GM19455 (cell line): ENCODE data around the gene GALK2.

Source experiments
- ATAC-seq: cut with Tn5 transposase; IDR thresholded peaks from one replicate; pipeline ENCODE4 v1.9.1; 2021; ENCODE audit not compliant: unreplicated experiment

GALK2 gene

DNA sequence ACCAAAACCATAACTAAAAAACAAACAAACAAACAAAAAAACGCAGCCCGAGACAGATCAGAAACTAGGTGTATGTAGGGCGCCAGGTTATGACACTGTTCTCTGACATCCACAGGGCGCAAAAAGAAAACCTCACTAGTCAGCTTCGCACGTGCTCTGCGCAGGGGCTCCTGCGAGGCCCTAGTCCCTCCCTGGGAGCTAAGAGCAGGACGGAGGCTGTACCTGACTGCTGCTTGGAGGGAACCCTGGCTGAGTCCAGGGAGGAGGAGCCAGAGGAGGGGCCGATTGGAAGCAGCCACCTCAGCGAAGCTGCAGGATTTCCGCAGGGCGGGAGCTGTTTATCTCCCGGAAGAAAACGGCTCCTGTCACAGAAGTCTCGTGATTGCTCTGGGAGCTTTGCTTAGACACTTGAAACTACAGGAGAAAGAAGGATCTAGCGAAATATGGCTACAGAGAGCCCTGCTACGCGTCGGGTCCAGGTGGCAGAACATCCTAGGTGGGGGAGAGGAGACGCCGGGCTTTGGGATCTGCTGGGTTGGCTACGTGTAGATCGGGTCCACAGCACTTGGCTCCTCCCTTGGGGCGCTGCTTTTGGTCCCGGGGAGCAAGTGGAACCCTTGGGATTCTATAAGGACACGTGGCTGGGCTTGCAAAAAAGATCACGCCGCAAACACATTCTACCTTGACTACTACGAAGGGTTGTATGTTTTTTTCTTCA is at the start of gene GALK2:
TSS of gene GALK2 (plus strand) at position 368 of the 718 bp plus-strand sequence. CDS start at position 444, 76 bp downstream.
- peak; percentile 96 for ATAC-seq

DNA sequence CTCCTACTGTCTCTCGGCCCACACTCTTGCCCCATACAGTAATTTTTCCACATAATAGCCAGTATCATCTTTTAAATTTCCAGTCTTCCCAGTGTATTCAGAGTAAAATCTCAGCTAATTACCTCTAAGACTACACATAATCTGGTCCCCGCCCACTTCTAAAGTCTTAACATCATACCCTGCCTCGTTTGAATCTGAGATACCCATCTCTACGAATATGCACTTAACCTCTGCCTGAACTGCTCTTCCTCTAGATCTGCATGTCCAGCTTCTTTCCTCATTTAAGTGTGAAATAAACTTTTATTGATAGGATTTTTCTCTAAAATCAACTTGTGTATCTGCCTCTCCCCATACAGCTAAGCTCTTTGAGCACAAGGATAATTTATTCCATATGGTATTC is 49.2 kb upstream of the GALK2 start:
- no peak for ATAC-seq

DNA sequence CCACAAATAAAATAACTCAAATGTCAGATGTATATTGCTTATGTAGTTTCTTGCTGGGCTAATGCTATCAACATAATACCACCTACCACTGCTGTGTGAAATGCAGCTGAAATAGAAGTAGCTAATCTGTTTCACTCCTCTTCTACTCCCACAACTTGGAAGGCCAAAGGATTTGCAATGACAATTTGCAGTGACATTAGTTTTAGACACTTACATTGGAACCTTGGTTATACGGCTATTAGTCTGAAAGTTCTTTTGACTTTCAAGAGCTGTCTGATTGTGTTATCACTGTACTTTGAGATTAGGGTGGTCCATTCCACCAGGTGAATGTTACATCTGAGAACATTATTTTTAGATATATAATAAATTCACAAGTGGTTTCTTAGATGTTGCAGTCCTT is 48.1 kb upstream of the GALK2 start:
- no peak for ATAC-seq

DNA sequence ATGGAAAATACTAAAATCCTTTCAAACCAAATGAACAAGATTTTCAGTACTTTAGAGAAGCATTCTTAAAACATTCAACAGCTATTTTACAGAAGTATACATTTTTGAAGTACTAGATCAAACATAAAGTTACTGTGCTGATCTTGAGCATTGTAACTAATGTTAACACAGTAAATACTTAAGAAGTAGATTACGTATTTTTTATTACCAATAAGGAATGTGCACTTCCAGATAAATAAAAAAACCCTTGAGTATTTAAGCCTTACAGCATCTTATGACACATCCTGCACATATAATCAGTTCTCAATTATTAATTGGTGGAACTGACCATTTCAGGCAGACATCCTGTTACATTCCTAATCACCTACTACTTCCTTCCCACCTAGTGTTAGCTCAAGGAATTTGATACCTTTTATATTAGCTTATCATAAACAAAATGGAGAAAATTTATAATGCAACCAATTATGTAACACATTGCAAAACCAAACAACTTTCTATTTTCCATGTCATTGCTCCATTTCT is 47.4 kb upstream of the GALK2 start:
- ATAC-seq = no peak

DNA sequence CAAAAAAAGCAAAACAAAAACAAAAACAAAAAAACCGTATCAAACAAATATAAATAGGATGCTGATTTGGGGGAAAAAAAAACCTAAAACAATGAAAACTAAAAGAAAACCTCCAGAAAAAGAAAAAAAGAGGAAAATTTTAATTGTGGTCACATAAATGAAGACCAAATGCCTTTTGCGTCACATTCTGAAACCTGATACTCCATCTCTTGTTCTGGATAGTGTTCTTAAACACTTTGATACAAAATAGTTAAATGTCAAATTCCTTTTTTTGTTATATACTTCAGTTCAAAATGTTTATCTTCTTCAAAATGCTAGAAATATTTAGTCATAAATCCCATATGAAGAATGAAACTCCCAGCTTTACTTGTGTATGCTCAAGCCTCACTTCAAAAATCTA is 45.7 kb upstream of the GALK2 start:
- ATAC-seq = no peak

DNA sequence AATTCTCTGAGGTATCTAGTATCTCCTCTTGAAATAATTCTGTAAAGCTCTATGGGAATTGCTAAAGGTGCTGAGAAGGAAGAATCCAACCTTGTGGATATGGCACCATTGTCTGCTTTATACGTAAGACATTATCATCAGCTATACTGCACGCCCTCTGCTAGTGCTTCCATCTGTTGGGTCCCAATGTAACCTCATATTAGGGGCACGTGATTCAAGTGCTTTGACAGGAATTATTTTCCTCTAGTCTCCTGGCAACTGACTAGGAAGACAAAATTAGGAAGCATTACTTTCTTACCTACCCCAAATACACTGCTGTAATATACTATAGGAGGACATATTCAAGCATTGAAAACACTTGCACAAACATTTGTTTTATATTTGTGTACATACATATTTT is 38.6 kb upstream of the GALK2 start:
- no peak for ATAC-seq

DNA sequence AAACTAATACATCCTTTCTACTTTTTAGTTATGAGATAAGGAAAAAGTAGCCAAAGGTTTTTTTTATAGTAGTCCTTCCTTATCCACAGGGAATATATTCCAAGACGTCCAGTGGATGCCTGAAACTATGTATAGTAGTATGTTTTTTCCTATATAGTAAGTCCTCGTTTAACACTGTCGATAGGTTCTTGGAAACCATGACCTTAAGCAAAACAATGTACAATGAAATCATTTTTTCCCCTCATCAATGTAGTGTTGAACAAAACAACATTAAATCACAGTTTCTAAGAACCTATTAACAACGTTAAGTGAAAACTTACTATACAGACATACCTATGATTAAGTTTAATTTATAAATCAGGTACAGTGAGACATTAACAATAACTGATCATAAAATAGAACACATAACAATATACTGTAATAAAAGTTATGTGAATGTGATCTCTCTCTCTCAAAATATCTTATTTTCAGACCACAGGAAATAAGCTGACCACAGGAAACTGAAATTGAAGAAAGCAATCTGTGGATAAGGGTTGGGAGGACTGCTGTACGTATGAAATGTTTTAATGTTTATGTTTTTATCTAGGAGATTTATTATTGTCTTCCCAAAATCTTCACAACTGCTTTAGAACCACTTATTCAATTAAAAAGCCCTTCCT is 35.2 kb upstream of the GALK2 start:
- ATAC-seq = no peak

DNA sequence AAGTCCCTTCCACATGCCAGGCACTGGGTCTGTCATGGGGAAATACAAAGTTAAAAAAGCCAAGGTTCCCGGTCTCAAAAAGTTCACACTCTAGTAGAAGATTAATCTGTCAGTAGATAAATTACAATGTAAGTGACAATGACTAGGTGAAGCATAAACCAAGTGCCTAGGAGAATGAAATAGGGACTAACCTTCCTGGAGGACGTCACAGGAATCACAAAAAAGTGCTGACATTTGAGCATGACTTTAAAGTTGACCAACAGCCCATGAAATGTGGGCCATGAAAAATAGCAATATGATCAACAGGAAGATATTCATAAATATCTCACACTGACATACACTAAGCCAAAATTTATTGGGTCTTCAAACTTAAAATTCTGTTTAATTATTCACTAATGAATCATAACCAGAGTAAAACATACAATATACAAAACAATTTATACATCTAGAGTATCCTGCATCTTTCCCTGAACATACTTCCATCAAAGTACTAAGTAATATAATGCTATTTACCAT is 34.6 kb upstream of the GALK2 start:
- ATAC-seq = no peak

DNA sequence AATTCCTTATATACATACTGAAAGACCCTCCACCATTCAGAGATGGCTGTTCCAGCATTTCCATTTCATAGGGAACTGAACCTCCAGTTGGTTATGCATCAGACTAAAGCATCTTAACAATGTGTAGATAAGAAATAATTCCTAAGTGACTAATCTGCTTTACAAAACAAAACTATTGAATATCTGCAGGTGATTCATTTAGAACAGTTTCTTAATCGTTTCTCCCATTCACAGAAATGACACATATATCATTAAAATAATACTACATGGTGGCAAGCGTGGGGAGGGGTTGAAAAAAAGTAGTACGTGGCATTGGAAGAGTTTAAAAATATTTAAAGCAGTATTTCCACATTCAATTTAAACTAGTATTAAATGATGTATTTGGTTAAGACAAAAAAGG is 34.1 kb upstream of the GALK2 start:
- no peak for ATAC-seq

DNA sequence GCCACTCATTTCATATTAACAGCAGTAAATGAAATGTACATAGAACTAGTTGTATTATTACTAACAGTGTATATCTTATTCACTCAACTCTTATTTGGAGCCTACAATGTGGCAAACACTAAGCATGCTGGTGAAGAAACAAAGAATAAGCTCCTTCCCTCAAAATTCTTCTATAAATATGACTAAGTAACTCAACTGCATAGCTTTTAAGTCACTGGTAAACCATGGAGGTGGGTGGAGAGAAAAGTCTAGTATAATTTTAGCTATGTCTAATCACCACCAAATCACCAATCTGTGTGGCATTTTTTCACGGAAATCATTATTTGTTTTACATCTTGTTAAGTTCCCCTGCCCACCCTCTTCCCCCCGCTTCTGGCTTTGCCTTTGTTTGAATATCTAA is 32.2 kb upstream of the GALK2 start:
- ATAC-seq = no peak

DNA sequence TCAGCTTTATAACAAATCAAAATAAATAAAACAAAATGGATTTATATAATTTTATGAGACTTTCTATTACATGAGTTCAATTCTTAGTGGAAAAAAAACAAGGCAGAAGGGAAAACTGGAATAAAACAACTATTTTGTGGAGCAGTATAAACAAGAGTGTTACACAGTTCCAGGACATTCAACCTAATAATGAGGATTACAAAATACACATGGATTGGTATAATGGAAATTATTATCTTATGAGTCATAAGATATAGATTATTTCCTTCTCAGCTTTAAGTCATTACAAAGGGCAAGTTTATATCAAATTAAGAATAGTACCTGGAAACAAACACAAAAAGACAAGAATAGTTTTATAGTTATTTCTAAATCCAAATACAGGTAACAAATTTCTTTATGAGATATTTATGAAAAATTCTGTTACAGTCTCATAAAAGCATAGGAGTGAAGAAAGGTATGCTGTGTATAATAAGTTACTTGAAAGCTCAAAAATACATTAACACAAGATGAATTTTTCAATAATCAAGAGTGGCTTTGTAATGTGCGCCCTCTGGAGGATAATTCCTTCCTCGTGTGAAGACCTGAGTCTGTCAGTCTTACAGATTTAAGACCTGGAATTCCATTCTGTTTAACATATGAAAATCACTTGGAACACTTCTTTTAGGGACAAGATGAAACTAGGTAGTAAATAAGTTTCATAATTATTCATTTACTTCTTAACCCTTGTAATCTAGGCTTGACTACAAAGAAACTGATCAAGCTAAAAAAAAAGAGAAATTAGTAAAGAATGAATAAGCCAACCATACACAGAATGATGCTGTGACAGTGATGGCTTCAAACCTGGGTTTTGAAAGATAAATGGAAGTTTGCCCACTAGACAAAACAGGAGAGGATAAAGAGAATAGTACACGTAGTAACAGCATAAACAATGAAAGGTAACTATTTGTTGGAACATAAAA is 24.1 kb upstream of the GALK2 start:
- ATAC-seq = no peak

DNA sequence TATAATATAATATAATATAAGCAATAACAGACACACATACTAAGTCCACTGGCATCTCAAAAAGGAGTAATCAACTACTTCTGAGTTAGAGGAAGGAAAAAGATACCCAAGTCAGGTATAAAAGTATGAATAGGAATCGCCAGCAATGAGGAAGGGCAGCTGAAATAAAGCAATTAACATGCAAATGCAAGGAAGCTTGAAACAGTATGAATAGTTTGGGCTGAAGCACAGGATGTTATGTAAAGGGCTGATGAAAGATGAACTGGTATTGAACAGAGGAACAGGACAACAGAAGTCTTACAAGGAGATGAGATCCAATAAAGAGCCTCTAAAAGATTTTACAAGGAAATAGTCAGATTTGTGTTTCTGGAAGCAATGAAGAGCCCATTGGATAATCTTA is 21.7 kb upstream of the GALK2 start:
- no peak for ATAC-seq

DNA sequence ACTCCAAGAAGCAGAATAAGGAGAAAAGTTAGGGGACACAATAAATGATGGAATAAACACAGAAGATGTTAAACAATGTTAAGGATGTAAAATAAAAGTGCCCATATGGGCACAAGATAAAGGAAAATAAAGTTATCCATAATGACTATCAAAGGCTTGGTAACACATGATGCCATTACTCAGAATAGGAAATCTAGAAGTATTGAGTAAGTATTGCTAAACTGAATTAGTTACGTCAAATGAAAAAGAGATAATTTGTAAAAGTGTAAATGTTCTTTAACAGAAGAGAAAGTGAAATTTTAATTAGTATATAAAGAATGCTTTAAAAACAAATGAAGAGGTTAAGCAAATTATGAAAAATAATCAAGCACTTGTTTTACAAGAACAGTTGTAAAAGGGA is 21.3 kb upstream of the GALK2 start:
- ATAC-seq = no peak

DNA sequence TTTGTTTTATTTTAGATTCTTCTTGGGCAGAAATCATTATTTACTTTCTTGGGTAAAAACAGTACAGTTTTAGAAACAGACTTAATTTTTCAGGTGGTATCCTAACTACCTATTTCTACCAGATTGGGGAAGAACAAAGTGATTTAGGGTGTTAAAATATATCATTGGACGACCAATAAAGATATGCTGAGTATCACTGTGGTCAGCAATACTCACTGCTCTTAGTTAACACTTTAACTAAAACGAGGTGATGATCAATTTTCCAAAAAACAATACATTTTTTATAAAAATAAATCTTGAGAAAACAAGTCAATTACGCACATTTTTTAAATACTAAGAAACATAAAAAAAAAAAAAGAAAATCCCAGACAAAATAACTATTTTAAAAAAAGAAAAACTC is 18.2 kb upstream of the GALK2 start:
- no peak for ATAC-seq

DNA sequence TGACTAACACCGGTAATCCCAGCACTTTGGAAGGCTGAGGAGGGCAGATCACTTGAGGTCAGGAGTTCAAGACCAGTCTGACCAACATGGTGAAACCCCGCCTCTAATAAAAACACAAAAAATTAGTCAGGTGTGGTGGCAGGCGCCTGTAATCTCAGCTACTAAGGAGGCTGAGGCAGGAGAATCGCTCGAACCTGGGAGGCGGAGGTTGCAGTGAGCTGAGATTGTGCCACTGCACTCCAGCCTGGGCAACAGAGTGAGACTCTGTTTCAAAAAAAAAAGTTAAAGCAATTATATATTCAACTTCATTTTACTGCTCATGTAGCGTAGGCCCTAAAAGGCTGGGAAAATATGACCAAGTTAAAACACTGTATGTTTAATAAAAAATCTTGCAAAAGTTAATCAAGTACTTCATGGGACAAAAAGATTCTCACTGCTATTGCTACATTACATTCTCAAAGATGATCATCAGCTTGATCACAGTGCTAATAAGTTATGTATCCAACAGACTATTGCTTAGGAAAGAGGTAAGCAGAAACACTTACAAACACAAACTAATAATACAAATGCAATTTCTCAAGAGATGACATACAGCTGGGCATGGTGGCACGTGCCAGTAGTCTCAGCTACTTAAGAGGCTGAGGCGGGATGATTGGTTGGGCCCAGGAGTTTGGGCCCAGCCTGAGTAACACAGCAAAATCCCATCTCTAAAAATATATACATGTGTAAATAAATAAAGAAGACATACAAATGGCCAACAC is 17.3 kb upstream of the GALK2 start:
- ATAC-seq = no peak

DNA sequence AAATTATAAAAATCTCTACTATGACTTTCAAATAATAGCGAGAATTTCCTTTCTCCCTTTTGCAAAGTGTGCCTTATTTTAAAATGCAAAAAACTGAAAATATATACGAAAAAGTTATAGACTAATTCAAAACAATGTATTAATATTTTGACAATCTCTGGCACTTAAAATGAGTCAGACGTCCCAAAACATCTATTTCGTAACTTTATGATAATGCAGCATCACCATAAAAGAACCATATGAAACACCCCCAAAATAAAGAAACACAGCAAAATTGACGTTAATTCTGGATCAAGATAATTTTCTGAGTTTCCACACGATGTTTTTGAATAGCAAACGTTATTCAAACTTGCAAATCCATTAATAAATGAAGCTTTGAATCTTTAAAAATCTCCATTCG is 15.7 kb upstream of the GALK2 start:
- ATAC-seq = no peak

DNA sequence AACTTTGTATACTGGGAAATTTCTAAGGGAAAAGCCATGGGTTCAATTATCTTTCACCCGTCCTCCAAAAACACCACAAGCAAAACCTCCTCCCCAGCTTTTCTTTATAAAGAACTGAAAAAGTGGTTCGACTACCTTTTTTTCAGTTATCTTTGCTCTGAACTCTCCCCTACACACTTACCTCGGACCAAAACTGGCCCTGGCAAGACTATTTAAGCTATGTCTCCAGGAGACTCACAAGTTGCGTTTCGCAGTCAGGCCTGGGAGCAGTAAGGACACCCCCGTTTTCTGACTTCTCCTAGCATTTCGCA is 15.3 kb upstream of the GALK2 start:
- ATAC-seq = no peak

DNA sequence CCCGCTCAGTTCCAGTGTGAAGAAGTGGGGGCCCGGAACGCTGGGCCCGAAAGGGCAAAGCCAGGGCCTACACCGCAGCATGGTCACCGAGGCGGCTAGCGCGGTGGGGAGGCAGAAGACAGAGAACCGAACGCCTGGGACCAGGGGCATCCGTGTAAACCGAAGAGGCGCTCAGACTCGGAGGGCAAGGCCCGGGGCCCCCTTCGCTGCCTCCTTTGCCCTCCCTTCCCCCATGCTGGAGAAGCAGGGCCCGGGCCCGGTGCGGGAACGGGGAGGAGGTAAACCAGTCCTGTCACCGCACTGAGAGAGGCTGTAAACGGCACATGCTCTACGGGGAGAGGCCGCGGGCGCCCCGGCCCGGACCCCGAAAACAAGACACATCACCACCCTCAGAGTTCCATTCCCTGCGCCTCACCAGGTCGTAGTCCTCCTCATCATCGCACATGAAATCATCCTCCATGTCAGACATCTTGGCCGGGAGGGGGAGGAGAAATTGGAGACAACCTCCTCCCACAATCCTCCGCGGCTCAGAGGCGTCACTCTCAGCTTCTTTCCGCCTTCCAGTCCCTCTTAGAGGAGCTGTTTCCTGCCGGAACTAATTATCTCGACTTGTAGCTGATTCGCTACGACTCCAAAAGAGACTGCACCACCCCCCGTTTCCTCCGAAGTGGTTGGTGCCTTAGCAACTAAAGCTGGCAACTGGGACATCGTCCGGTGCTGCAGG is 14.8 kb upstream of the GALK2 start, which contains the start of gene COPS2:
TSS of gene COPS2 (minus strand) at position 490 of the 724 bp plus-strand sequence. CDS start at position 469, 21 bp downstream.
- ATAC-seq = peak; percentile 88

DNA sequence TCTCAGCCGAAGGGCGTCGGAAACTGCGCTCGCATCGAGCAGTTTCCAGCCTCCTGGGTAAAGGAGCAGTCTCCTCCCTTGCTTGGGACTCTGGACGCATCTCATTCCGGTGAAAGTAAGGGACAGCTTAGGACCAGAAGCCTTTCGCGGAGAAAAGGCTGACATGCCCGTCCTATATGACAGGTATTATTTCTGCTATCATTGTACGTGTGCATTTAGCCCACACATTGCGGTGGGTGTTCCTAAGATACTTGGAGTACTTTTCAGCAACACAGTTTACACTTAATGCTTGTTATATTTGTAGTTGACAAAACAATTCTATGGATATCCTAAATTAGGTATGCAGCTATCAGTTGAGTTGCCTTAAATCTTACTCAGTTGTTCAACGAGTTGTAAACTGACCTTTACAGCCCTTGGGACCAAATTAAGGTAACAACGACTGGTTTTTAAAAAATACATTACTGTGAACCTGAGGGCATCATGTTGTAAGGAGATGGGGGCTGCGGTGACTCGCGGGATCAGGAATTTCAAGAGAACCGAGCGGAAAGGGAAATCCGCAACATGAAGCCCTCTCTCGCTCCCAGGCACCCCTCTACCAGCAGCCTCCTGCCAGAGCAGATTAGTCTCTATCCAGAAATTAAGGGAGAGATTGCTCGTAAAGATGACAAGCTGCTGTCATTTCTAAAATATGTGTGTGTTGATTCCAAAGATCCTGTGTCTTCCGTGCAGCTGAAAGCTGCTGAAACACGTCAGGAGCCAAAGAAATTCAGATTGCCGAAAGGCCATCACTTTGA is 14.0 kb upstream of the GALK2 start:
- ATAC-seq = peak; percentile 34
